Measurements from ENCODE around the gene ARHGEF28. TPM values are rescaled to one million over a fixed set of nuclear protein-coding genes. Genes with fewer than 3 reads are reported as not detected.

ARHGEF28 gene
- total RNA-seq, 1 experiment from 2014 or later: 32.2 TPM

DNA sequence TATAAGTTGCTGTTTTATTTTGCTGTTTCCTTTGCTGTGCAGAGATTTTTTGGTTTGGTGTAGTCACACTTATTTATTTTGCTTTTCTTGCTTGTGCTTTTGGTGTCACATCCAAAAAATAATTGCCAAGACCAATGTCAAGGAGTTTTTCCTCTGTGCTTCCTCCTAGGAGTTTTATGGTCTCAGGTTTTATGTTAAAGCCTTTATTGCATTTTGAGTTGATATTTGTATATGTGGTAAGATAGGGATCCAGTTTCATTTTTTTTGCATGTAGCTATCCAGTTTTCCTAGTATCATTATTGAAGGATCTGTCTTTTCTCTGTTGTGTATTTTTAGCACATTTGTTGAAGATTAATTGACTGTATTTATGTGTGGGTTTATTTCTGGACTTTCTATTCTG, 210.6 kb downstream of the ARHGEF28 start:
- DNase-seq (ENCODE audit: extremely low read depth, low read depth): no peak

DNA sequence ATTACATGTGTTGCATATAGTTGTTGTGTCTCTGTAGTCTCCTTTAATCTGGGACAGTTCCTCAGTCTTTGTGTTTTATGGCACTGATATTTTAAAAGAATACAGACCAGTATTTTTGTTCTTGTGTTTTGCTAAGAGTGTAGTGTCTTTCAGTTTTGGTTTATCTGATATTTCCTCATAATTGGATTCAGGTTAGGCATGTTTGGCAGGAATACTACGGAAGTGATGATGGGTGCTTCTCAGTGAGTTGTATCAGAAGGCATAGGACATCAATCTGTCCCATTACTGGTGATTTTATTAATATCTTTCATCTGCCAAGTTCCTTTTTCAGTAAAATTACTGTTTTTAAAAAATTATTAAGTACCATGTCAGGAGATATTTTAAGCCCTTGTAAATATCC, 212.9 kb downstream of the ARHGEF28 start:
- DNase-seq (ENCODE audit: extremely low read depth, low read depth): no peak

- DNase-seq (ENCODE audit: extremely low read depth, low read depth): no peak
Observed at GRCh38 chr5:73841641-73842040, 215.6 kb downstream of the ARHGEF28 start.

GRCh38 chr5:73844165-73844564, 218.2 kb downstream of the ARHGEF28 start:
- DNase-seq (ENCODE audit: extremely low read depth, low read depth): no peak

GRCh38 chr5:73851471-73852181, 225.6 kb downstream of the ARHGEF28 start:
- DNase-seq (ENCODE audit: extremely low read depth, low read depth): no peak

- peak; percentile 23 for DNase-seq (ENCODE audit: extremely low read depth, low read depth)
Observed at GRCh38 chr5:73853091-73853490, 227.1 kb downstream of the ARHGEF28 start.

GRCh38 chr5:73856997-73857396, 231.0 kb downstream of the ARHGEF28 start:
- no peak for DNase-seq (ENCODE audit: extremely low read depth, low read depth)

GRCh38 chr5:73857446-73857845, 231.4 kb downstream of the ARHGEF28 start:
- DNase-seq (ENCODE audit: extremely low read depth, low read depth): no peak

DNA sequence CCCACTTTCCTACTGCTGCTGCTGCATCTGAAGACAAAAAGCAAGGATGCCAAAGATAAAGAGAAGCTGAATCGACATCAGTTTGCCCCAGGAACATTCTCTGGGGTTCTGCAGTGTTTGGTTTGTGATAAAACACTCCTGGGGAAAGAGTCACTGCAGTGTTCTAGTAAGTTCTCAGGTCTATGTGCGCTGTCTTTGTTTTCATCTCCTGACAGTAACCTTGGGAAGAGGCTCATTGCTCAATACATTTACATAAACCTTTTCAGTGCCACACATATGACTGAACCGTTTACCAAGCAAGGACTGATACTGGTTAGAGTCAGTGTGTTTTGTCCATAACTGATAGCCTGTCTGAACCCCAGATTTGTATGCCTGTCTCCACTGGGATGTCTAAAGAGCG, 232.1 kb downstream of the ARHGEF28 start:
- DNase-seq (ENCODE audit: extremely low read depth, low read depth): no peak

DNA sequence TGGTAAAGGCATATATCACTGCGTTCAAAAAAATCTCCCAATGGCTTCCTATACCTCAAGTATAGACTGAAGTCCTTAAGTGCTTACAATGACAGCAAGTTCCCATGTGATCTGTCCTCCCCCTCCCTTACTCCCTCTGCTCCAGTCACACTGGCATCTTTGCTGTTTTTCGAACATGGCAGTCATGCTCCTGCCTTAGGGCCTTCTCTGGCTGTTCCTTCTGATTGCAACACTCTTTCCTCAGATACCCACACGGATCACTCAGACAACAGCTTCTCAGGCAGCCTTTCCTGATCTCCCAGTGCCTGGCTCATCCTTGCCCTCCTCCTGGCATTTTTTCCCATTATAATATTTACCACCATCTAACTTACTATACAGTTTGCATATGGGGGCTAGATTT, 232.8 kb downstream of the ARHGEF28 start:
- no peak for DNase-seq (ENCODE audit: extremely low read depth, low read depth)

- no peak for DNase-seq (ENCODE audit: extremely low read depth, low read depth)
Observed at GRCh38 chr5:73859696-73860095, 233.7 kb downstream of the ARHGEF28 start.

- no peak for DNase-seq (ENCODE audit: extremely low read depth, low read depth)
Observed at GRCh38 chr5:73861313-73861988, 235.5 kb downstream of the ARHGEF28 start.

DNA sequence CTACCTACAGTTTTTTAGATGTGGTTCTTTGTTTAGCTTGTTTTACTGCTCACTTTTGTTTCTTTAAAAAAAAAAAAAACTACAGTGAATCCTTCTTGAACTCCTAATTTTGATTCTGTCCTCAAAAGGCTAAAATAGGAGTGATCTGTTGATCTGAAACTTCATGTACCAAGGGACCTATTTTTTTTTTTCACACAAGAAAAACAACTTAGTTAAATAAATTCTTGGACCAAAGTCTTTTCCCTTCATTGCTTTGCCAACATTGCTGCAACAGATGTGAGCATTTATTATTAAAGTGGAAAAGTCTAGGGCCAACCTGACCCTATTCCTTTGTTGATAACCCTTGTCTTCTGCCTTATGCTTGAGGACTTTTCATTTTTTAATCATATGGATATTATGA, 236.8 kb downstream of the ARHGEF28 start:
- no peak for DNase-seq (ENCODE audit: extremely low read depth, low read depth)

DNA sequence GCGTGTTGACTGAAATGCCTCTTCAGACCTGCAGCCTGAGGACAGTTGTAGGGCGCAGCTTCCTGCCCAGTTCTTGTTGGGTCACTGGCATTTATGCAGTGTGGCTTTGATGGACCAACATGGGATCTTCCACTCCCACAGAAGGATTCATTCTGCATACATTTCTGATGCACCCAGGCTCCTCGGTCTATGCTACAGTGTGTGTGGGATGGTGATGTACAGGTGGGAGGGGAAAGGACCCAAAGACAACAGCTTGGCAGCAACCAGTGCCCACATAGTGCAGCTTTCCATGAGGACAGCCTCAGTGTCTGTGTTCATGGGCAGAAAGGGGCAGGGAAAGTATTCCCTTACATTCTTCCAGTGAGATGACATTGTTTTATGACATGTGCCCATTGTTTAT, 237.9 kb downstream of the ARHGEF28 start:
- no peak for DNase-seq (ENCODE audit: extremely low read depth, low read depth)

- no peak for DNase-seq (ENCODE audit: extremely low read depth, low read depth)
Observed at GRCh38 chr5:73865315-73865714, 239.3 kb downstream of the ARHGEF28 start.

- no peak for DNase-seq (ENCODE audit: extremely low read depth, low read depth)
Observed at GRCh38 chr5:73867345-73868335, 241.6 kb downstream of the ARHGEF28 start.

DNA sequence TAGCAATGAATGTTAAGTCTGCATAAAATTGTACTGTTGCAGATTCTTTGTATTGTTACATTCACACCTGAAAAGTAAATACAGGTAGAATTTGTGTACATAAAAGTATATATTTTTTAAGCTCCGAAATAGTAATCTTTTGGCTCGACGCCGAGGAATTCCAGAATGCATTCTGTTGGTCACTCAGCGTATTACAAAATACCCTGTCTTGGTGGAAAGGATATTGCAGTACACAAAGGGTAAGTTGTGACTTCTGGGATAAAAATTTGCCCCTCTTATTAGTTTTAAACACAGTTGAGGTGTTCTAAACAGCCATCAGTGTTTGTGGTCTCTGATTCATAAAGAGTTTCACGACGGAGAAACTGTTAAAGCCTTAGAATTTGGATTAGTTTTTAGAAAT, 257.6 kb downstream of the ARHGEF28 start:
- DNase-seq (ENCODE audit: extremely low read depth, low read depth): no peak

- DNase-seq (ENCODE audit: extremely low read depth, low read depth): no peak
Observed at GRCh38 chr5:73887688-73888087, 261.7 kb downstream of the ARHGEF28 start.

DNA sequence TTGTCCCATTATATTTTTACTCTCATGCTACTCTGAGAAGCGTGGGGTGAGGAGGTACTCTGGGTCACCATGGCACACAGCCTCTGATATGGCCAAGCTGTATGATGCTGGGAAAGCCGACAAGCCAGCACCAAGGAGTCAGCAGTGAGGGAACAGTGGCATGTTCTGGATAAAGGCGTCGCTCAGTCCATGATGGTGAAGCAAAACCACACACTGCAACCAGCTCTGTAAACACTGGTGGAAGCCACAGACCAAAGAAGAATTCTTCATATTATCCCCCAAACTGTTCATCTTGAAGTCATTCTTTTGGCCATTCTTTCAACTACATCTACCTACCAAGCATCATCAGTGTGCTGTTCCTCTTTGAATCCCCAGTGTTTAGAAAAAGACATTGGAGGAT, 264.6 kb downstream of the ARHGEF28 start:
- DNase-seq (ENCODE audit: extremely low read depth, low read depth): no peak

GRCh38 chr5:73892218-73892617, 266.2 kb downstream of the ARHGEF28 start:
- DNase-seq (ENCODE audit: extremely low read depth, low read depth): no peak

GRCh38 chr5:73892806-73893205, 266.8 kb downstream of the ARHGEF28 start:
- DNase-seq (ENCODE audit: extremely low read depth, low read depth): no peak
